Stomach (tissue), 4 donors: Measurements from ENCODE around the gene HASPIN.

Experiments
- EP300 ChIP-seq: sonication (generic); formaldehyde crosslinking; IDR thresholded peaks from one replicate; pipeline ENCODE4 v1.6.1; 2017; ENCODE audit warnings: antibody characterized with exemption
- POLR2A ChIP-seq, 4 donors: fragments of 450-650 bp; IDR thresholded peaks; one replicate each; pipeline ENCODE4 v1.6.1; 2016; ENCODE audit warnings: antibody characterized with exemption in 4 of 4, control low read depth in 2 of 4, mild to moderate bottlenecking in 1 of 4, moderate library complexity in 1 of 4
- POLR2AphosphoS5 ChIP-seq, 3 donors: sonication (generic); formaldehyde crosslinking; IDR thresholded peaks; one replicate each; pipeline ENCODE4 v1.6.1; 2016; ENCODE audit warnings: antibody characterized with exemption in 3 of 3
- TF ChIP-seq, protein P1 (sequence below), 7 experiments: fragments of 450-650 bp in 4 of 7; fragments of 200-600 bp in 3 of 7; sonication (generic) in 3 of 7; IDR thresholded peaks; one replicate each; pipeline ENCODE4 v1.5.1; 2016 to 2019; ENCODE audit warnings: antibody characterized with exemption in 7 of 7, control low read depth in 2 of 7, mild to moderate bottlenecking in 1 of 7

DNA sequence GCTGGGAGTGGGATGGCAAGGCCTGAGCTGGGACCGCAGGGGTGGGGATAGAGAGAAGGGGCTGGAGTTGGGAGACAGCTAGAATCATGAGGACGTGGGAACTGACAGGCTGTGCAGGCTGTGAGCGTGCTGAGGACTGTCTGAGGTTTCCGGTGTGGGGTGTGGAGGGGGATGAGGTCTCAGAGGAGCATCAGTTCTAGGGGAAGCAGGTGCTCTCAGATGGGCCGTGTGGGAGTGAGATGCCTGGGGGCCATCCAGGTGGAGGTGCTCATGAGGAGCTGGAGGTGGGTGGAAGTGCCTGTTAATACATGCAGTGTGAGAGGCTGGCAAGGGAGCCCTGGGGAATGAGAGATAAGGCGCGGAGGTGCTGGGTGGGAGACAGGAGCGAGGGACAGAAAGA lies 27.2 kb downstream of the HASPIN start:
- TF ChIP-seq, protein P1, sequence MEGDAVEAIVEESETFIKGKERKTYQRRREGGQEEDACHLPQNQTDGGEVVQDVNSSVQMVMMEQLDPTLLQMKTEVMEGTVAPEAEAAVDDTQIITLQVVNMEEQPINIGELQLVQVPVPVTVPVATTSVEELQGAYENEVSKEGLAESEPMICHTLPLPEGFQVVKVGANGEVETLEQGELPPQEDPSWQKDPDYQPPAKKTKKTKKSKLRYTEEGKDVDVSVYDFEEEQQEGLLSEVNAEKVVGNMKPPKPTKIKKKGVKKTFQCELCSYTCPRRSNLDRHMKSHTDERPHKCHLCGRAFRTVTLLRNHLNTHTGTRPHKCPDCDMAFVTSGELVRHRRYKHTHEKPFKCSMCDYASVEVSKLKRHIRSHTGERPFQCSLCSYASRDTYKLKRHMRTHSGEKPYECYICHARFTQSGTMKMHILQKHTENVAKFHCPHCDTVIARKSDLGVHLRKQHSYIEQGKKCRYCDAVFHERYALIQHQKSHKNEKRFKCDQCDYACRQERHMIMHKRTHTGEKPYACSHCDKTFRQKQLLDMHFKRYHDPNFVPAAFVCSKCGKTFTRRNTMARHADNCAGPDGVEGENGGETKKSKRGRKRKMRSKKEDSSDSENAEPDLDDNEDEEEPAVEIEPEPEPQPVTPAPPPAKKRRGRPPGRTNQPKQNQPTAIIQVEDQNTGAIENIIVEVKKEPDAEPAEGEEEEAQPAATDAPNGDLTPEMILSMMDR (IDR thresholded peaks at IDR 0.05): no peak
- TF ChIP-seq POLR2AphosphoS5 (IDR thresholded peaks at IDR 0.05) (no peak), EP300 (no peak), POLR2A (IDR thresholded peaks at IDR 0.05) (no peak)
